ENCODE measurements around the gene GNS.

Gene GNS

GRCh38 chr12:64753427-64753826 is 5.8 kb downstream of the GNS start:
- no peak overlapping the region for H3K4me3 ChIP-seq (ENCODE audit: low read length)
- no peak for TF ChIP-seq ZNF274 (IDR thresholded peaks at IDR 0.05; ENCODE audit: low read depth, low read length)

GRCh38 chr12:64752833-64753238 is 6.4 kb downstream of the GNS start:
- TF ChIP-seq ZNF274 (IDR thresholded peaks at IDR 0.05; ENCODE audit: low read depth, low read length) = no peak
- H3K4me3 ChIP-seq (ENCODE audit: low read length) = no peak overlapping the region

GRCh38 chr12:64752032-64752431 is 7.2 kb downstream of the GNS start:
- no peak overlapping the region for H3K4me3 ChIP-seq (ENCODE audit: low read length)
- no peak for TF ChIP-seq ZNF274 (IDR thresholded peaks at IDR 0.05; ENCODE audit: low read depth, low read length)

- no peak for TF ChIP-seq ZNF274 (IDR thresholded peaks at IDR 0.05; ENCODE audit: low read depth, low read length)
- H3K4me3 ChIP-seq (ENCODE audit: low read length) = no peak overlapping the region
Measured at GRCh38 chr12:64749461-64750200, 9.6 kb downstream of the GNS start.

- TF ChIP-seq ZNF274 (IDR thresholded peaks at IDR 0.05; ENCODE audit: low read depth, low read length) = no peak
Measured at GRCh38 chr12:64747695-64748094, 11.5 kb downstream of the GNS start.

GRCh38 chr12:64746663-64747062 is 12.5 kb downstream of the GNS start:
- H3K4me3 ChIP-seq (ENCODE audit: low read length) = no peak overlapping the region
- TF ChIP-seq ZNF274 (IDR thresholded peaks at IDR 0.05; ENCODE audit: low read depth, low read length) = no peak

More at GRCh38 chr12:64747695-64748094, 11.5 kb downstream of the GNS start:
- no peak overlapping the region for H3K4me3 ChIP-seq (ENCODE audit: low read length)

- H3K4me3 ChIP-seq (ENCODE audit: low read length) = no peak overlapping the region
- TF ChIP-seq ZNF274 (IDR thresholded peaks at IDR 0.05; ENCODE audit: low read depth, low read length) = no peak
Measured at GRCh38 chr12:64745980-64746379, 13.2 kb downstream of the GNS start.

GRCh38 chr12:64745259-64745807 is 13.9 kb downstream of the GNS start:
- no peak overlapping the region for H3K4me3 ChIP-seq (ENCODE audit: low read length)
- TF ChIP-seq ZNF274 (IDR thresholded peaks at IDR 0.05; ENCODE audit: low read depth, low read length) = no peak

GRCh38 chr12:64744422-64745258 is 14.6 kb downstream of the GNS start:
- no peak overlapping the region for H3K4me3 ChIP-seq (ENCODE audit: low read length)
- TF ChIP-seq ZNF274 (IDR thresholded peaks at IDR 0.05; ENCODE audit: low read depth, low read length) = no peak

- no peak for TF ChIP-seq ZNF274 (IDR thresholded peaks at IDR 0.05; ENCODE audit: low read depth, low read length)
- H3K4me3 ChIP-seq (ENCODE audit: low read length) = no peak overlapping the region
Measured at GRCh38 chr12:64743206-64743605, 16.0 kb downstream of the GNS start.

GRCh38 chr12:64742416-64742815 is 16.8 kb downstream of the GNS start:
- H3K4me3 ChIP-seq (ENCODE audit: low read length) = no peak overlapping the region
- TF ChIP-seq ZNF274 (IDR thresholded peaks at IDR 0.05; ENCODE audit: low read depth, low read length) = no peak

GRCh38 chr12:64740646-64741045 is 18.6 kb downstream of the GNS start:
- no peak overlapping the region for H3K4me3 ChIP-seq (ENCODE audit: low read length)
- no peak for TF ChIP-seq ZNF274 (IDR thresholded peaks at IDR 0.05; ENCODE audit: low read depth, low read length)

GRCh38 chr12:64739778-64740177 is 19.4 kb downstream of the GNS start:
- H3K4me3 ChIP-seq (ENCODE audit: low read length) = no peak overlapping the region
- no peak for TF ChIP-seq ZNF274 (IDR thresholded peaks at IDR 0.05; ENCODE audit: low read depth, low read length)

- H3K4me3 ChIP-seq (ENCODE audit: low read length) = no peak overlapping the region
- no peak for TF ChIP-seq ZNF274 (IDR thresholded peaks at IDR 0.05; ENCODE audit: low read depth, low read length)
Measured at GRCh38 chr12:64737539-64737938, 21.7 kb downstream of the GNS start.

GRCh38 chr12:64736771-64737170 is 22.4 kb downstream of the GNS start:
- no peak for TF ChIP-seq ZNF274 (IDR thresholded peaks at IDR 0.05; ENCODE audit: low read depth, low read length)
- H3K4me3 ChIP-seq (ENCODE audit: low read length) = no peak overlapping the region
